ENCODE data around the gene GPR61.
A peak's percentile ranks its signal among the peaks of the same experiment; 100 is the strongest.

GPR61 gene

GRCh38 chr1:109539676-109540075 is at the start of gene GPR61:
TSS of gene GPR61 (plus strand) at chr1:109539872. CDS start at chr1:109543023, 3,151 bp downstream.
- DNase-seq = peak; percentile 42

- peak; percentile 86 for DNase-seq
Observed at GRCh38 chr1:109490029-109490933, 49.4 kb upstream of the GPR61 start.

GRCh38 chr1:109490934-109491302 is 48.8 kb upstream of the GPR61 start:
- DNase-seq = no peak

- DNase-seq = no peak
Observed at GRCh38 chr1:109491372-109491771, 48.3 kb upstream of the GPR61 start.

- DNase-seq = no peak
Observed at GRCh38 chr1:109492779-109493178, 46.9 kb upstream of the GPR61 start.

GRCh38 chr1:109493227-109493626 is 46.4 kb upstream of the GPR61 start:
- DNase-seq = peak; percentile 37

GRCh38 chr1:109493805-109494539 is 45.7 kb upstream of the GPR61 start, which contains the start of gene CYB561D1:
TSS of gene CYB561D1 (plus strand) at chr1:109494094. CDS start at chr1:109494140, 46 bp downstream.
- DNase-seq = peak; percentile 95

GRCh38 chr1:109495738-109496137 is 43.9 kb upstream of the GPR61 start:
- DNase-seq = no peak

- DNase-seq = no peak
Observed at GRCh38 chr1:109497449-109498160, 42.1 kb upstream of the GPR61 start.

GRCh38 chr1:109498161-109498801 is 41.4 kb upstream of the GPR61 start:
- peak; percentile 91 for DNase-seq

GRCh38 chr1:109499081-109499480 is 40.6 kb upstream of the GPR61 start:
- DNase-seq = no peak

GRCh38 chr1:109499661-109500536 is 39.8 kb upstream of the GPR61 start:
- no peak for DNase-seq

GRCh38 chr1:109500941-109501381 is 38.7 kb upstream of the GPR61 start:
- DNase-seq = no peak

GRCh38 chr1:109501644-109502363 is 37.9 kb upstream of the GPR61 start:
- DNase-seq = no peak

- DNase-seq = no peak
Observed at GRCh38 chr1:109502364-109502851, 37.3 kb upstream of the GPR61 start.

- no peak for DNase-seq
Observed at GRCh38 chr1:109503935-109504334, 35.7 kb upstream of the GPR61 start.

- DNase-seq = no peak
Observed at GRCh38 chr1:109504974-109505373, 34.7 kb upstream of the GPR61 start.

GRCh38 chr1:109508001-109508872 is 31.4 kb upstream of the GPR61 start:
- DNase-seq = no peak

- no peak for DNase-seq
Observed at GRCh38 chr1:109508873-109509175, 30.8 kb upstream of the GPR61 start.
